Gastroesophageal sphincter (tissue), 4 donors: ENCODE results near the gene EEFSEC. TPM values are rescaled to one million over a fixed set of nuclear protein-coding genes. Genes with fewer than 3 reads are reported as not detected.

Source experiments
- ATAC-seq: fragments of 150-250 bp; one replicate; pipeline ENCODE4 v1.9.1; 2016; ENCODE audit warnings: mild to moderate bottlenecking, moderate library complexity
- H3K27ac ChIP-seq, 4 donors: fragments of 200-600 bp; sonication (generic) in 3 of 4; 1 replicate in 3 of 4; 2 replicates in 1 of 4; pipeline ENCODE4 v1.5.1; 2016 to 2019
- H3K27me3 ChIP-seq: fragments of 200-600 bp; sonication (generic); one replicate; pipeline ENCODE4 v1.5.1; 2019
- H3K36me3 ChIP-seq, 2 donors: fragments of 200-600 bp; sonication (generic); one replicate each; pipeline ENCODE4 v1.5.1; 2019; ENCODE audit warnings: control low read depth in 1 of 2
- H3K4me1 ChIP-seq, 3 donors: fragments of 200-600 bp; sonication (generic); 1 replicate in 2 of 3; 2 replicates in 1 of 3; pipeline ENCODE4 v1.5.1; 2016 to 2019; ENCODE audit warnings: control low read depth in 2 of 3
- H3K4me3 ChIP-seq, 2 donors: fragments of 200-600 bp; sonication (generic); one replicate each; pipeline ENCODE4 v1.5.1; 2019; ENCODE audit warnings: mild to moderate bottlenecking in 1 of 2, moderate library complexity in 1 of 2
- H3K9me3 ChIP-seq, 3 donors: fragments of 200-600 bp; sonication (generic); one replicate each; pipeline ENCODE4 v1.5.1; 2017 to 2019; ENCODE audit warnings: control low read depth in 2 of 3
- EP300 ChIP-seq: sonication (generic); formaldehyde crosslinking; IDR thresholded peaks from one replicate; pipeline ENCODE4 v1.6.1; 2017; ENCODE audit warnings: antibody characterized with exemption, mild to moderate bottlenecking
- POLR2A ChIP-seq, 2 donors: fragments of 450-650 bp; IDR thresholded peaks; one replicate each; pipeline ENCODE4 v1.6.1; 2017; ENCODE audit warnings: antibody characterized with exemption in 2 of 2, mild to moderate bottlenecking in 2 of 2, moderate library complexity in 1 of 2
- POLR2AphosphoS5 ChIP-seq: sonication (generic); formaldehyde crosslinking; IDR thresholded peaks from one replicate; pipeline ENCODE4 v1.6.1; 2017; ENCODE audit warnings: antibody characterized with exemption
- WGBS, 2 donors: methylation state at CpG; one replicate each; pipeline ENCODE4 v1.1.5; 2018; ENCODE audit warnings: low coverage in 1 of 2; 5-methylcytosine and 5-hydroxymethylcytosine counted together
- total RNA-seq, 4 donors: library from RNA; depleted of rRNA; stranded (reverse); fragments of >200 nt; gene quantifications; one replicate each; pipeline ENCODE4 v1.1.0, GENCODE V29; 2016
- TF ChIP-seq, protein P1 (sequence below), 4 experiments: fragments of 200-600 bp in 2 of 4; fragments of 450-650 bp in 2 of 4; sonication (generic) in 1 of 4; IDR thresholded peaks; one replicate each; pipeline ENCODE4 v1.5.1; 2017 to 2019; ENCODE audit warnings: antibody characterized with exemption in 4 of 4, mild to moderate bottlenecking in 2 of 4, moderate library complexity in 2 of 4

The EEFSEC gene
- total RNA-seq, 4 donors from 2014 or later = 5.8 to 16.5 (median 11.4) TPM

DNA sequence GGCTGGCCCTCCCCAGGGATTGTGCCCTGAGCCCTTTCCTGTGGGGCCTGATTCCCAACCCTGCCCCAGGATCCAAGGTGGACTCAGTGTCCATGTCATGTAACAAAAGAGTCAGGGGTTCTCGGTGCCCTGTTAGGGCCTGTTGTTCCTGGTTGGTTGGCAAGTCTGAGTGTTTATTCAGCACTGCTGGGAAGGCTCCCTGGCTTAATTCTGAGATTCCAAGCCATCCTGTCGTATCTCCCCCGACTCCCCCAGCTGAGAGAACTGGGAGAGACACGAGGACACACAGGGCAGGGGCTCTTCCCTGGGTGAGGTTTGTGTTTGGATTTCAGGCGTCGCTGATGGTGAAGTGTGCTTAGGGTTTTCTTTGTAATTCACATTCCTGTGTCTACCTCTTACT lies 78.3 kb downstream of the EEFSEC start:
- 0 to 30% methylated on average over 1 to 2 of the region's 6 CpGs for WGBS, 2 donors
- no peak for TF ChIP-seq POLR2A (IDR thresholded peaks at IDR 0.05)
- TF ChIP-seq, protein P1, sequence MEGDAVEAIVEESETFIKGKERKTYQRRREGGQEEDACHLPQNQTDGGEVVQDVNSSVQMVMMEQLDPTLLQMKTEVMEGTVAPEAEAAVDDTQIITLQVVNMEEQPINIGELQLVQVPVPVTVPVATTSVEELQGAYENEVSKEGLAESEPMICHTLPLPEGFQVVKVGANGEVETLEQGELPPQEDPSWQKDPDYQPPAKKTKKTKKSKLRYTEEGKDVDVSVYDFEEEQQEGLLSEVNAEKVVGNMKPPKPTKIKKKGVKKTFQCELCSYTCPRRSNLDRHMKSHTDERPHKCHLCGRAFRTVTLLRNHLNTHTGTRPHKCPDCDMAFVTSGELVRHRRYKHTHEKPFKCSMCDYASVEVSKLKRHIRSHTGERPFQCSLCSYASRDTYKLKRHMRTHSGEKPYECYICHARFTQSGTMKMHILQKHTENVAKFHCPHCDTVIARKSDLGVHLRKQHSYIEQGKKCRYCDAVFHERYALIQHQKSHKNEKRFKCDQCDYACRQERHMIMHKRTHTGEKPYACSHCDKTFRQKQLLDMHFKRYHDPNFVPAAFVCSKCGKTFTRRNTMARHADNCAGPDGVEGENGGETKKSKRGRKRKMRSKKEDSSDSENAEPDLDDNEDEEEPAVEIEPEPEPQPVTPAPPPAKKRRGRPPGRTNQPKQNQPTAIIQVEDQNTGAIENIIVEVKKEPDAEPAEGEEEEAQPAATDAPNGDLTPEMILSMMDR (IDR thresholded peaks at IDR 0.05) = no peak
- no peak for TF ChIP-seq POLR2AphosphoS5
- no peak for TF ChIP-seq EP300
- ATAC-seq = no peak
- Histone ChIP-seq H3K4me1 (peaks cover 0 to 22% (median 0%) of the 10 kb centered on the region in 3 donors), H3K27ac (no peak overlapping the region), H3K27me3 (no peaks in the 10 kb centered on the region), H3K36me3 (no peaks in the 10 kb centered on the region), H3K9me3 (no peaks in the 10 kb centered on the region), H3K4me3 (no peak overlapping the region)

DNA sequence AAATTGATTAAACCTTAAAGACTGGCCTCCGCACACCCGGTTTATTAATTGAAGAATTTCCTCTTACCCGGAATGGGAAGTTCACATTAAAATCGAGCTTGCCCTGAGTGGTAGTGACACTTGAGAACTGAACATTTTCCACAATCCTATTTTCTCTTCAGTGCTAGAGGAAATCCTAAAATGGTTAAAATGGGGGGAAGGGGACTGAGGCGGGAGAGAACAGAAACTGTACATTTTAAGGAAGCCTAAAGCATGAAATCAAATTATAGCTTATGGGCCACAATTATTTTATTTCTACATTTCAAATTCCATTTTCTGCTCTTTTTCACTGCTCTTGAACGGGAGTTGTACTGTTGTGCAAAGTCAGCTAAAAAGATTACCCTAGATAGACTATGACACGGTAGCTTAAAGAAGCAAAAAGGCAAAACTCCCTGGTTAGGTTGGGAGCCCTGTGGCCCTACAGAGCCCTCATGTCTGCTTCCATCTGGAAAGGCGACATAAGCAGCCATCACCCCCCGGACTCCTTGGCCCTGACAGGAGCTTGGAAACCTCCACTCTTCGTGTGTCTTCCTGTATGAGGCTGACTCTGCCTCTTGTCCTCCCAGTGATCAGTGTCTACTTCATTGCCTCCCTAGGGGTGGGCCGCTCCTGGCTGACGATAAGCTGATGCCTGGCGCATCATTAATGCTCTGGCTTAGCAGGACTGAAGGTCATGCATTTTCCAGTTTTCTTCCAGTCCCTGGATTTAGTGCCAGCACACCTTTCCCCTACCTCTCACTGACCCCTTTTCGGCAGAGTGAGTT lies 79.3 kb downstream of the EEFSEC start:
- peaks cover 0 to 27% (median 0%) of the 10 kb centered on the region in 3 donors for H3K4me1 ChIP-seq
- no peak overlapping the region for H3K4me3 ChIP-seq
- H3K9me3 ChIP-seq = no peaks in the 10 kb centered on the region
- TF ChIP-seq POLR2AphosphoS5 = no peak
- no peak for TF ChIP-seq POLR2A (IDR thresholded peaks at IDR 0.05)
- no peak for TF ChIP-seq EP300
- TF ChIP-seq, protein P1 (IDR thresholded peaks at IDR 0.05) = no peak
- H3K27me3 ChIP-seq = no peaks in the 10 kb centered on the region
- H3K36me3 ChIP-seq = no peaks in the 10 kb centered on the region
- no peak overlapping the region for H3K27ac ChIP-seq
- ATAC-seq = no peak
- WGBS, 2 donors = 51 to 61% methylated on average over 13 of the region's 14 CpGs

DNA sequence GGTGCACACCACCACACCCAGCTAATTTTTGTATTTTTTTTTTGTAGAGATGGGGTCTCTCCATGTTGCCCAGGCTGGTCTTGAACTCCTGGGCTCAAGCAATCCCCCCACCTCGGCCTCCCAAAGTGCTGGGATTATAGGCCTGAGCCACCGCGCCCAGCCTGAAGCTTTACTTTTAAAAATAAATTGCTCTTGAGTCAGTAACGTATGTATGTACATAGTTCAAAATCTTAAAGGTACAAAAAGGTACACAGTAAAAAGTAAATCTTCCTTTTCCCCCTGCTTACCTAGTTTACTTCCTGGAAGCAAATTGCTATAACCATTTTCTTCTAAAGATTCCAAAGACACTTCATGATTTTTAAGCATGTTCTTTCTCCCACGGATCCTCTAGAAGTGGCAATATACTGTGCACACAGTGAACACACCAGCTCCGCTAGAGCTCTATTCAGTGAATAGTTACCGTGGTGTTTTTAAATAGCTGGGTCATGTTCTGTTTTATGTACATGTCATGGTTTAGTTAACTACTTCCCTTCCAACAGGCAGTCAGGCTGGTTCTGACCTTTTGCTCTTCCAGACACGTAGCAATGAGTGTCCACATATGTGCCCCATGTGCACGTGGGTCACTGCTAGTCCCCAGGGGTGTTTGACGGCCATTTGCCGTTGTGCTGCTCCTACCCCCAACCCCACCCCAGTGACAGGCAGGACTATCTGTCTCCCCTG lies 82.1 kb downstream of the EEFSEC start:
- Histone ChIP-seq H3K36me3 (no peaks in the 10 kb centered on the region), H3K4me3 (no peak overlapping the region), H3K9me3 (no peaks in the 10 kb centered on the region), H3K4me1 (peaks cover 0 to 27% (median 0%) of the 10 kb centered on the region in 3 donors), H3K27me3 (no peaks in the 10 kb centered on the region), H3K27ac (no peak overlapping the region)
- 66 to 68% methylated on average over 7 to 10 of the region's 11 CpGs for WGBS, 2 donors
- TF ChIP-seq POLR2A (IDR thresholded peaks at IDR 0.05) (no peak), EP300 (no peak), POLR2AphosphoS5 (no peak)
- TF ChIP-seq, protein P1 (IDR thresholded peaks at IDR 0.05) = no peak
- ATAC-seq = no peak

DNA sequence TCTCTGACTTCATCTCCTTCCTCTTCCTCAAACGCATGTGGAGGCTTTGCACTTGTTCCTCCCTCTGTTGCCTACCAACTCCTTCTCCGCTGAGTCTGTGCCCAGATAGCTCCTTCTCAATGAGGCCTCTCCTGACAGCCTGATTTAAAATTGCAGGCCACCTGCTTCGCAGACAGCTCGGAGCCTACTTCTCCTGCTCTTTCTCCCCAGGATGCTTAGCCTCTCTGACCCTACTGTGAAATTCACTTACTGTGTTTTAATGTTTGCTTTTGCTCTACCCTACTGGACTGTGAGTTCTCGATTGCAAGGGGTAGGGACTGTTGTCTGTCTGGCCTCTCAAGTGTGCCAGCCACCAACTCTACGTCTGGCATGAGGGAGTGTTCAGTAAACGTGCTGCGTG lies 83.4 kb downstream of the EEFSEC start:
- no peaks in the 10 kb centered on the region for H3K9me3 ChIP-seq
- no peak overlapping the region for H3K4me3 ChIP-seq
- H3K36me3 ChIP-seq = no peaks in the 10 kb centered on the region
- peaks cover 0 to 21% (median 0%) of the 10 kb centered on the region in 3 donors for H3K4me1 ChIP-seq
- TF ChIP-seq POLR2AphosphoS5 = no peak
- no peak for TF ChIP-seq EP300
- TF ChIP-seq, protein P1 (IDR thresholded peaks at IDR 0.05) = no peak
- TF ChIP-seq POLR2A (IDR thresholded peaks at IDR 0.05) = no peak
- H3K27me3 ChIP-seq = no peaks in the 10 kb centered on the region
- WGBS, 2 donors = 74 to 83% methylated on average over 5 to 8 of the region's 8 CpGs
- ATAC-seq = no peak
- H3K27ac ChIP-seq = no peak overlapping the region
